A549 (cell line): ENCODE measurements around the gene OPCML. TPM values are rescaled to one million over a fixed set of nuclear protein-coding genes. Genes with fewer than 3 reads are reported as not detected.

Experiments
- ATAC-seq, 2 experiments: fragments of 200-7000 bp in 1 of 2; fragments of >200 bp in 1 of 2; cut with Nextera tagmentation in 1 of 2; cut with Tn5 transposase in 1 of 2; 3 replicates each; pipeline versions ENCODE4 v1.8.0 to v1.9.1; 2018 to 2020; ENCODE audit warnings: mild to moderate bottlenecking in 1 of 2, moderate library complexity in 1 of 2
- CTCF ChIA-PET: fragments of 300-600 bp; sonication (Branson Sonifier 250); formaldehyde crosslinking; extraction: SDS; loops from one replicate; lab custom pipeline; 2021; ENCODE audit warnings: antibody characterized with exemption, inconsistent platforms; lab: Yijun Ruan, JAX
- POLR2A ChIA-PET: fragments of 350-600 bp; formaldehyde crosslinking; extraction: SDS; loops from one replicate; lab custom pipeline; 2021; ENCODE audit warnings: antibody characterized with exemption, inconsistent platforms; lab: Yijun Ruan, JAX
- DNase-seq, 2 experiments: peaks; one replicate each; pipeline versions ENCODE4 v3.0.0 to v3.0.0-alpha.2; 2011 to 2016; ENCODE audit warnings: low read depth in 1 of 2, low spot score in 1 of 2
- FAIRE-seq: peaks from 2 replicates; lab custom pipeline; 2011; peaks lifted over from hg19 to GRCh38; lab: Jason Lieb, UNC
- H3K27ac ChIP-seq, 2 experiments: fragments of >200 bp; sonication (Bioruptor Twin); formaldehyde crosslinking; 3 replicates each; pipeline ENCODE4 v1.5.1; 2016 to 2017
- H3K4me1 ChIP-seq: fragments of >200 bp; sonication (Bioruptor Twin); formaldehyde crosslinking; 3 replicates; pipeline ENCODE4 v1.6.1; 2016
- H3K4me2 ChIP-seq: fragments of >200 bp; sonication (Bioruptor Twin); formaldehyde crosslinking; 3 replicates; pipeline ENCODE4 v1.6.1; 2016
- H3K4me3 ChIP-seq: fragments of >200 bp; sonication (Bioruptor Twin); formaldehyde crosslinking; 3 replicates; pipeline ENCODE4 v1.5.1; 2016
- H3K9me3 ChIP-seq: fragments of >200 bp; sonication (Bioruptor Twin); formaldehyde crosslinking; 3 replicates; pipeline ENCODE4 v1.6.1; 2016
- ATOH8 ChIP-seq: fragments of 250-450 bp; sonication (Bioruptor Pico); IDR thresholded peaks from 2 replicates; pipeline ENCODE4 v1.5.0; 2020; ENCODE audit warnings: low read depth, mild to moderate bottlenecking, moderate library complexity
- BCL3 ChIP-seq: fragments of >200 bp; sonication (Bioruptor Twin); formaldehyde crosslinking; IDR thresholded peaks from 3 replicates; pipeline ENCODE4 v1.6.1; 2016
- CHD4 ChIP-seq: fragments of 200-600 bp; sonication (generic); IDR thresholded peaks from 2 replicates; pipeline ENCODE4 v1.6.1; 2016; ENCODE audit warnings: antibody characterized with exemption, mild to moderate bottlenecking, borderline replicate concordance
- CTCF ChIP-seq: fragments of >200 bp; sonication (Bioruptor Twin); formaldehyde crosslinking; IDR thresholded peaks from 3 replicates; pipeline ENCODE4 v1.5.1; 2016
- E2F6 ChIP-seq: IDR thresholded peaks from 2 replicates; pipeline ENCODE4 v1.6.1; 2012; ENCODE audit warnings: low read depth, borderline replicate concordance
- EHF ChIP-seq: fragments of 250-450 bp; sonication (Bioruptor Pico); IDR thresholded peaks from 2 replicates; pipeline ENCODE4 v1.5.0; 2020; ENCODE audit warnings: mild to moderate bottlenecking
- FOSL2 ChIP-seq, 2 experiments: fragments of 450-650 bp in 1 of 2; fragments of >200 bp in 1 of 2; sonication (Bioruptor Twin) in 1 of 2; formaldehyde crosslinking; IDR thresholded peaks; 2 replicates each; pipeline versions ENCODE4 v1.5.0 to v1.6.1; 2016 to 2020; ENCODE audit warnings: mild to moderate bottlenecking in 1 of 2, moderate library complexity in 1 of 2
- FOXS1 ChIP-seq: fragments of 250-450 bp; sonication (Bioruptor Pico); IDR thresholded peaks from 2 replicates; pipeline ENCODE4 v1.5.0; 2020; ENCODE audit warnings: mild to moderate bottlenecking, moderate library complexity
- HDAC2 ChIP-seq: fragments of 200-600 bp; sonication (generic); IDR thresholded peaks from 2 replicates; pipeline ENCODE4 v1.6.1; 2016
- HES2 ChIP-seq: fragments of >200 bp; sonication (Bioruptor Twin); formaldehyde crosslinking; IDR thresholded peaks from 2 replicates; pipeline ENCODE4 v1.6.1; 2016
- HEYL ChIP-seq: fragments of 250-450 bp; sonication (Bioruptor Pico); IDR thresholded peaks from 2 replicates; pipeline ENCODE4 v1.8.0; 2021; ENCODE audit warnings: mild to moderate bottlenecking, moderate library complexity
- HOXB13 ChIP-seq: fragments of 250-450 bp; sonication (Bioruptor Pico); IDR thresholded peaks from 2 replicates; pipeline ENCODE4 v1.5.0; 2020; ENCODE audit warnings: low read depth, mild to moderate bottlenecking, moderate library complexity
- JUNB ChIP-seq: fragments of >200 bp; sonication (Bioruptor Twin); formaldehyde crosslinking; IDR thresholded peaks from 2 replicates; pipeline ENCODE4 v1.6.1; 2016
- KDM5A ChIP-seq: fragments of 200-600 bp; sonication (generic); IDR thresholded peaks from 2 replicates; pipeline ENCODE4 v1.6.1; 2016; ENCODE audit warnings: antibody characterized with exemption, mild to moderate bottlenecking
- MAFK ChIP-seq: fragments of 450-650 bp; IDR thresholded peaks from 2 replicates; pipeline ENCODE4 v1.6.1; 2014; ENCODE audit not compliant: partially characterized antibody
- MYC ChIP-seq: IDR thresholded peaks from 2 replicates; pipeline ENCODE4 v1.6.1; 2012; ENCODE audit warnings: mild to moderate bottlenecking, inconsistent platforms, low read length, improper control_type of control experiment, borderline replicate concordance
- PBX3 ChIP-seq: IDR thresholded peaks from 2 replicates; pipeline ENCODE4 v1.6.1; 2012
- RARB ChIP-seq: fragments of 250-450 bp; sonication (Bioruptor Pico); IDR thresholded peaks from 2 replicates; pipeline ENCODE4 v1.8.0; 2021; ENCODE audit warnings: mild to moderate bottlenecking, moderate library complexity
- RFX5 ChIP-seq: fragments of 450-650 bp; IDR thresholded peaks from 2 replicates; pipeline ENCODE4 v1.7.1; 2014; ENCODE audit warnings: antibody characterized with exemption, mild to moderate bottlenecking, moderate library complexity
- USF2 ChIP-seq: fragments of 450-650 bp; IDR thresholded peaks from 2 replicates; pipeline ENCODE4 v1.6.1; 2014; ENCODE audit warnings: antibody characterized with exemption
- ZSCAN20 ChIP-seq: fragments of 250-450 bp; sonication (Bioruptor Pico); IDR thresholded peaks from 2 replicates; pipeline ENCODE4 v1.8.0; 2022; ENCODE audit warnings: mild to moderate bottlenecking, moderate library complexity
- WGBS: methylation state at CpG from one replicate; pipeline ENCODE4 v1.1.6; 2017; ENCODE audit errors: missing lambda C conversion rate; 5-methylcytosine and 5-hydroxymethylcytosine counted together
- polyA plus RNA-seq, 4 experiments: library from polyadenylated mRNA; depleted of rRNA in 3 of 4; stranded (reverse); fragments of >200 nt; fragmentation: RNase III in 1 of 4; extraction: RNeasy Plus Mini Kit Qiagen cat#74134 plus additional on column Dnase treatment in 1 of 4; gene quantifications; 2 replicates in 3 of 4; 3 replicates in 1 of 4; pipeline ENCODE4 v1.2.3, GENCODE V29; 2011 to 2017

OPCML gene
- polyA plus RNA-seq, 2 of the 4 experiments (the other 2 are of a cell fraction) = not detected

- Histone ChIP-seq H3K4me2 (no peak overlapping the region), H3K4me1 (no peaks in the 10 kb centered on the region), H3K27ac (no peak overlapping the region), H3K4me3 (no peak overlapping the region), H3K9me3 (no peaks in the 10 kb centered on the region)
- no peak for DNase-seq
- no peak for ATAC-seq
- CTCF ChIA-PET = no interaction called here
- FAIRE-seq = no peak
- 0% methylated on average over 4 of the region's 4 CpGs for WGBS
- POLR2A ChIA-PET = no interaction called here
- TF ChIP-seq MAFK = peak; percentile 14
- TF ChIP-seq HDAC2 = no peak
Observed at GRCh38 chr11:133154781-133155180, 377.5 kb downstream of the OPCML start.

- Histone ChIP-seq H3K27ac (no peak overlapping the region), H3K9me3 (no peaks in the 10 kb centered on the region), H3K4me2 (no peak overlapping the region), H3K4me3 (no peak overlapping the region), H3K4me1 (no peaks in the 10 kb centered on the region)
- TF ChIP-seq EHF (CRISPR knock-in tag) = no peak
- TF ChIP-seq ATOH8 (CRISPR knock-in tag) = no peak
- TF ChIP-seq PBX3 = no peak
- TF ChIP-seq RFX5 = no peak
- no peak for TF ChIP-seq ZSCAN20 (CRISPR knock-in tag)
- TF ChIP-seq HDAC2 = no peak
- no peak for TF ChIP-seq E2F6
- no peak for TF ChIP-seq HES2
- TF ChIP-seq JUNB = no peak
- TF ChIP-seq USF2 = no peak
- no peak for TF ChIP-seq HOXB13 (CRISPR knock-in tag)
- TF ChIP-seq KDM5A = no peak
- no peak for TF ChIP-seq FOXS1 (CRISPR knock-in tag)
- FAIRE-seq (no peak), ATAC-seq (no peak), DNase-seq (no peak)
- CTCF ChIA-PET = interaction anchor here (1.3 kb wide), 1 partner anchor 20 kb away, joined by 3 read pairs; no protein-coding TSS in a partner anchor
- 20% methylated on average over 7 of the region's 8 CpGs for WGBS
- POLR2A ChIA-PET = no interaction called here
Observed at GRCh38 chr11:133154076-133154475, 378.2 kb downstream of the OPCML start.

GRCh38 chr11:133153031-133153430 lies 379.3 kb downstream of the OPCML start:
- ATAC-seq (no peak), FAIRE-seq (no peak), DNase-seq (no peak)
- TF ChIP-seq E2F6 = no peak
- Histone ChIP-seq H3K4me2 (no peak overlapping the region), H3K4me3 (no peak overlapping the region), H3K9me3 (no peaks in the 10 kb centered on the region), H3K4me1 (no peaks in the 10 kb centered on the region), H3K27ac (no peak overlapping the region)
- CTCF ChIA-PET = interaction anchor here (1.3 kb wide), 1 partner anchor 19 kb away, joined by 3 read pairs; no protein-coding TSS in a partner anchor
- 37% methylated on average over 16 of the region's 18 CpGs for WGBS
- POLR2A ChIA-PET = no interaction called here

GRCh38 chr11:133149698-133150097 lies 382.6 kb downstream of the OPCML start:
- no peak for ATAC-seq
- 2% methylated on average over 5 of the region's 5 CpGs for WGBS
- FAIRE-seq = no peak
- no peaks in the 10 kb centered on the region for H3K4me1 ChIP-seq
- DNase-seq = no peak
- H3K4me2 ChIP-seq = no peak overlapping the region
- ChIA-PET CTCF (no interaction called here), POLR2A (no interaction called here)
- no peaks in the 10 kb centered on the region for H3K9me3 ChIP-seq
- no peak overlapping the region for H3K27ac ChIP-seq
- H3K4me3 ChIP-seq = no peak overlapping the region
- TF ChIP-seq RARB (CRISPR knock-in tag) (no peak), BCL3 (no peak), CHD4 (no peak), FOSL2 (IDR thresholded peaks at IDR 0.05) (no peak), FOSL2 (CRISPR knock-in tag; IDR thresholded peaks at IDR 0.05) (no peak), HEYL (no peak), MYC (no peak), CTCF (no peak), HOXB13 (CRISPR knock-in tag) (no peak)
